Naive thymus-derived CD4-positive, alpha-beta T cell (primary cell): ENCODE data around the gene GRM7. TPM values are rescaled to one million over a fixed set of nuclear protein-coding genes. Genes with fewer than 3 reads are reported as not detected.

Source experiments
- ATAC-seq: fragments of 150-1000 bp; cut with Tn5 transposase; 2 replicates; pipeline ENCODE4 v1.10.0; 2021; ENCODE audit warnings: mild to moderate bottlenecking, moderate library complexity
- CTCF ChIA-PET: fragments of 350-600 bp; sonication (Branson Sonifier 250); formaldehyde crosslinking; loops from one replicate; lab custom pipeline; 2021; ENCODE audit warnings: antibody characterized with exemption; lab: Charles Lee
- POLR2A ChIA-PET: fragments of 350-600 bp; sonication (Branson Sonifier 250); formaldehyde crosslinking; loops from one replicate; lab custom pipeline; 2021; ENCODE audit warnings: antibody characterized with exemption, inconsistent platforms; lab: Charles Lee
- DNase-seq, 9 donors: peaks; one replicate each; pipeline versions ENCODE4 v3.0.0 to v3.0.0-alpha.2; 2020 to 2022; ENCODE audit warnings: mixed read lengths in 1 of 9
- H3K27ac ChIP-seq: one replicate; pipeline ENCODE4 v1.7.0; 2013; ENCODE audit warnings: mild to moderate bottlenecking, low read depth, low read length, moderate library complexity
- H3K27me3 ChIP-seq, 2 donors: one replicate each; pipeline ENCODE4 v1.7.0; 2013; ENCODE audit warnings: low read length in 2 of 2, mild to moderate bottlenecking in 2 of 2, moderate library complexity in 2 of 2; ENCODE audit not compliant: control insufficient read depth in 2 of 2, insufficient read depth in 2 of 2
- H3K36me3 ChIP-seq, 3 experiments: 1 replicate in 2 of 3; 2 replicates in 1 of 3; pipeline ENCODE4 v1.7.0; 2013; ENCODE audit warnings: low read length in 3 of 3, mild to moderate bottlenecking in 3 of 3, moderate library complexity in 1 of 3; ENCODE audit not compliant: insufficient read depth in 3 of 3, control insufficient read depth in 2 of 3
- H3K4me1 ChIP-seq, 2 donors: one replicate each; pipeline ENCODE4 v1.7.0; 2013; ENCODE audit warnings: low read length in 2 of 2, mild to moderate bottlenecking in 2 of 2, moderate library complexity in 1 of 2; ENCODE audit not compliant: control insufficient read depth in 2 of 2, insufficient read depth in 2 of 2
- H3K4me3 ChIP-seq: 2 replicates; pipeline ENCODE4 v1.7.0; 2013; ENCODE audit warnings: mild to moderate bottlenecking, low read length
- H3K9me3 ChIP-seq, 3 experiments: 1 replicate in 2 of 3; 2 replicates in 1 of 3; pipeline ENCODE4 v1.7.0; 2013; ENCODE audit warnings: low read length in 3 of 3; ENCODE audit not compliant: control insufficient read depth in 2 of 3
- H3K27ac Mint-ChIP-seq, 9 donors: one replicate each; pipeline ENCODE4 v1.8.0; 2020 to 2022; ENCODE audit warnings: mixed read lengths in 9 of 9, mild to moderate bottlenecking in 8 of 9, moderate library complexity in 5 of 9, inconsistent platforms in 2 of 9
- H3K27me3 Mint-ChIP-seq, 5 donors: one replicate each; pipeline ENCODE4 v1.8.0; 2021 to 2022; ENCODE audit warnings: mixed read lengths in 5 of 5, mild to moderate bottlenecking in 1 of 5
- H3K36me3 Mint-ChIP-seq, 5 donors: one replicate each; pipeline ENCODE4 v1.8.0; 2020 to 2022; ENCODE audit warnings: mixed read lengths in 5 of 5, mild to moderate bottlenecking in 3 of 5, inconsistent platforms in 1 of 5
- H3K4me1 Mint-ChIP-seq, 7 donors: one replicate each; pipeline ENCODE4 v1.8.0; 2020 to 2022; ENCODE audit warnings: mixed read lengths in 7 of 7, mild to moderate bottlenecking in 3 of 7, inconsistent platforms in 1 of 7
- H3K4me3 Mint-ChIP-seq, 10 donors: one replicate each; pipeline ENCODE4 v1.8.0; 2020 to 2022; ENCODE audit warnings: mild to moderate bottlenecking in 10 of 10, mixed read lengths in 10 of 10, moderate library complexity in 6 of 10, inconsistent platforms in 2 of 10
- H3K9me3 Mint-ChIP-seq, 11 donors: one replicate each; pipeline ENCODE4 v1.8.0; 2020 to 2022; ENCODE audit warnings: mixed read lengths in 11 of 11, mild to moderate bottlenecking in 4 of 11, inconsistent platforms in 1 of 11, moderate library complexity in 1 of 11
- intact Hi-C, 2 donors: fragments of 100-400 bp; cut with micrococcal nuclease; formaldehyde crosslinking; loops; one replicate each; pipeline ENCODE4 v1.15.1; 2023
- polyA plus RNA-seq, 2 donors: library from polyadenylated mRNA; unstranded; fragments of 300-500 nt; fragmentation: Illumina TruSeq; gene quantifications; one replicate each; pipeline ENCODE4 v1.2.3, GENCODE V29; 2021
- total RNA-seq, 6 experiments: library from RNA in 5 of 6; stranded (reverse) in 5 of 6; gene quantifications; 1 replicate in 5 of 6; 2 replicates in 1 of 6; pipeline ENCODE4 v1.2.3 and lab custom pipeline; 2021 to 2026

Gene GRM7
- total and polyA plus RNA-seq, 7 experiments from 2014 or later = not detected

GRCh38 chr3:7000501-7000900, 139.6 kb downstream of the GRM7 start:
- CTCF ChIA-PET = no interaction called here
- POLR2A ChIA-PET = no interaction called here
- peaks cover 0 to 19% (median 9%) of the 10 kb centered on the region in 11 donors for H3K9me3 Mint-ChIP-seq

GRCh38 chr3:7001370-7001769, 140.5 kb downstream of the GRM7 start:
- Histone ChIP-seq H3K36me3 (no peaks in the 10 kb centered on the region), H3K4me1 (no peaks in the 10 kb centered on the region), H3K27ac (no peak overlapping the region), H3K4me3 (no peak overlapping the region), H3K27me3 (no peaks in the 10 kb centered on the region), H3K9me3 (no peaks in the 10 kb centered on the region)
- H3K9me3 Mint-ChIP-seq = peaks cover 0 to 18% (median 9%) of the 10 kb centered on the region in 11 donors
- peaks cover 0 to 5% (median 0%) of the 10 kb centered on the region in 5 donors for H3K36me3 Mint-ChIP-seq
- DNase-seq (no peak), ATAC-seq (no peak)
- CTCF ChIA-PET = no interaction called here
- no peak overlapping the region for H3K4me3 Mint-ChIP-seq
- H3K27me3 Mint-ChIP-seq = no peaks in the 10 kb centered on the region
- POLR2A ChIA-PET = no interaction called here
- H3K27ac Mint-ChIP-seq = no peak overlapping the region
- intact Hi-C loops = no loop called here
- H3K4me1 Mint-ChIP-seq = no peaks in the 10 kb centered on the region

More at GRCh38 chr3:7000501-7000900, 139.6 kb downstream of the GRM7 start:
- Histone ChIP-seq H3K9me3 (no peaks in the 10 kb centered on the region), H3K4me3 (no peak overlapping the region), H3K27ac (no peak overlapping the region), H3K36me3 (no peaks in the 10 kb centered on the region), H3K27me3 (no peaks in the 10 kb centered on the region), H3K4me1 (no peaks in the 10 kb centered on the region)
- no peaks in the 10 kb centered on the region for H3K27me3 Mint-ChIP-seq
- peaks cover 0 to 5% (median 0%) of the 10 kb centered on the region in 5 donors for H3K36me3 Mint-ChIP-seq
- ATAC-seq (no peak), DNase-seq (no peak)
- intact Hi-C loops = no loop called here
- H3K27ac Mint-ChIP-seq = no peak overlapping the region
- H3K4me1 Mint-ChIP-seq = no peaks in the 10 kb centered on the region
- no peak overlapping the region for H3K4me3 Mint-ChIP-seq

GRCh38 chr3:7015683-7016440, 154.9 kb downstream of the GRM7 start:
- no peak for ATAC-seq
- ChIA-PET POLR2A (no interaction called here), CTCF (no interaction called here)

GRCh38 chr3:7025581-7026300, 164.8 kb downstream of the GRM7 start:
- DNase-seq (no peak), ATAC-seq (no peak)
- H3K36me3 ChIP-seq = no peaks in the 10 kb centered on the region
- no peak overlapping the region for H3K4me3 ChIP-seq
- no peak overlapping the region for H3K27ac ChIP-seq
- no peaks in the 10 kb centered on the region for H3K36me3 Mint-ChIP-seq
- H3K27ac Mint-ChIP-seq = no peak overlapping the region
- H3K27me3 ChIP-seq = no peaks in the 10 kb centered on the region
- intact Hi-C loops = no loop called here
- ChIA-PET POLR2A (no interaction called here), CTCF (interaction anchor here (1.0 kb wide), 1 partner anchor 8 kb away, joined by 3 read pairs; no protein-coding TSS in a partner anchor)
- H3K4me1 ChIP-seq = no peaks in the 10 kb centered on the region
- H3K4me1 Mint-ChIP-seq = peaks cover 0 to 5% (median 0%) of the 10 kb centered on the region in 7 donors
- no peaks in the 10 kb centered on the region for H3K9me3 ChIP-seq
- peaks cover 0 to 13% (median 0%) of the 10 kb centered on the region in 11 donors for H3K9me3 Mint-ChIP-seq
- no peak overlapping the region for H3K4me3 Mint-ChIP-seq
- no peaks in the 10 kb centered on the region for H3K27me3 Mint-ChIP-seq

More at GRCh38 chr3:7015683-7016440, 154.9 kb downstream of the GRM7 start:
- H3K27me3 Mint-ChIP-seq = no peaks in the 10 kb centered on the region
- Histone ChIP-seq H3K36me3 (no peaks in the 10 kb centered on the region), H3K27me3 (no peaks in the 10 kb centered on the region), H3K4me3 (no peak overlapping the region), H3K4me1 (no peaks in the 10 kb centered on the region), H3K27ac (no peak overlapping the region), H3K9me3 (no peaks in the 10 kb centered on the region)
- DNase-seq = no peak
- H3K4me3 Mint-ChIP-seq = no peak overlapping the region
- no peaks in the 10 kb centered on the region for H3K36me3 Mint-ChIP-seq
- intact Hi-C loops = no loop called here
- no peak overlapping the region for H3K27ac Mint-ChIP-seq
- H3K4me1 Mint-ChIP-seq = no peaks in the 10 kb centered on the region
- H3K9me3 Mint-ChIP-seq = peaks cover 0 to 11% (median 4%) of the 10 kb centered on the region in 11 donors

- Mint-ChIP-seq H3K4me1 (peaks cover 0 to 5% (median 0%) of the 10 kb centered on the region in 7 donors), H3K27me3 (no peaks in the 10 kb centered on the region), H3K36me3 (no peaks in the 10 kb centered on the region), H3K4me3 (no peak overlapping the region), H3K9me3 (peaks cover 0 to 8% (median 2%) of the 10 kb centered on the region in 11 donors), H3K27ac (no peak overlapping the region)
- H3K4me3 ChIP-seq = no peak overlapping the region
- no peaks in the 10 kb centered on the region for H3K36me3 ChIP-seq
- POLR2A ChIA-PET = no interaction called here
- no peak for DNase-seq
- ATAC-seq = no peak
- no peaks in the 10 kb centered on the region for H3K27me3 ChIP-seq
- CTCF ChIA-PET = no interaction called here
- H3K27ac ChIP-seq = no peak overlapping the region
- no peaks in the 10 kb centered on the region for H3K4me1 ChIP-seq
- H3K9me3 ChIP-seq = no peaks in the 10 kb centered on the region
- intact Hi-C loops = no loop called here
Measured at GRCh38 chr3:7029562-7029961, 168.6 kb downstream of the GRM7 start.

GRCh38 chr3:7038394-7038793, 177.5 kb downstream of the GRM7 start:
- Mint-ChIP-seq H3K4me1 (no peaks in the 10 kb centered on the region), H3K27me3 (no peaks in the 10 kb centered on the region), H3K36me3 (no peaks in the 10 kb centered on the region), H3K9me3 (peaks cover 0 to 9% (median 5%) of the 10 kb centered on the region in 11 donors), H3K27ac (no peak overlapping the region), H3K4me3 (no peak overlapping the region)
- POLR2A ChIA-PET = no interaction called here
- ATAC-seq = no peak
- Histone ChIP-seq H3K4me3 (no peak overlapping the region), H3K4me1 (no peaks in the 10 kb centered on the region), H3K27ac (no peak overlapping the region), H3K27me3 (no peaks in the 10 kb centered on the region), H3K36me3 (no peaks in the 10 kb centered on the region), H3K9me3 (no peaks in the 10 kb centered on the region)
- intact Hi-C loops = no loop called here
- no peak for DNase-seq
- CTCF ChIA-PET = no interaction called here
